Activated CD4-positive, CD25-positive, alpha-beta regulatory T cell (primary cell): ENCODE results near the gene BTBD9.

Experiments
- DNase-seq, 4 experiments: peaks; one replicate each; lab custom pipeline; 2025; lab: John Stamatoyannopoulos, UW

Gene BTBD9

GRCh38 chr6:38239719-38240451 is 399.8 kb downstream of the BTBD9 start:
- no peak for DNase-seq

GRCh38 chr6:38236631-38237030 is 403.1 kb downstream of the BTBD9 start:
- no peak for DNase-seq

- DNase-seq, result no peak
Observed at GRCh38 chr6:38234934-38235682, 404.6 kb downstream of the BTBD9 start.

GRCh38 chr6:38234141-38234540 is 405.6 kb downstream of the BTBD9 start:
- DNase-seq, result no peak

- no peak for DNase-seq
Observed at GRCh38 chr6:38233161-38233791, 406.5 kb downstream of the BTBD9 start.

GRCh38 chr6:38225766-38226165 is 414.0 kb downstream of the BTBD9 start:
- no peak for DNase-seq

- DNase-seq, result no peak
Observed at GRCh38 chr6:38221251-38221650, 418.5 kb downstream of the BTBD9 start.

GRCh38 chr6:38220069-38220723 is 419.5 kb downstream of the BTBD9 start:
- no peak for DNase-seq

- DNase-seq, result no peak
Observed at GRCh38 chr6:38218235-38218634, 421.5 kb downstream of the BTBD9 start.

- no peak for DNase-seq
Observed at GRCh38 chr6:38216451-38216850, 423.3 kb downstream of the BTBD9 start.

- DNase-seq, result no peak
Observed at GRCh38 chr6:38215651-38216311, 423.9 kb downstream of the BTBD9 start.

- no peak for DNase-seq
Observed at GRCh38 chr6:38215225-38215624, 424.5 kb downstream of the BTBD9 start.

- no peak for DNase-seq
Observed at GRCh38 chr6:38214159-38214558, 425.6 kb downstream of the BTBD9 start.

GRCh38 chr6:38213251-38213658 is 426.5 kb downstream of the BTBD9 start:
- no peak for DNase-seq

- DNase-seq, result no peak
Observed at GRCh38 chr6:38212579-38212978, 427.1 kb downstream of the BTBD9 start.

GRCh38 chr6:38212116-38212515 is 427.6 kb downstream of the BTBD9 start:
- no peak for DNase-seq

- DNase-seq, result no peak
Observed at GRCh38 chr6:38209371-38210260, 430.1 kb downstream of the BTBD9 start.

GRCh38 chr6:38208028-38208427 is 431.7 kb downstream of the BTBD9 start:
- DNase-seq, result no peak

GRCh38 chr6:38207375-38207774 is 432.4 kb downstream of the BTBD9 start:
- no peak for DNase-seq

- DNase-seq, result no peak
Observed at GRCh38 chr6:38198219-38198618, 441.5 kb downstream of the BTBD9 start.

GRCh38 chr6:38195113-38195635 is 444.6 kb downstream of the BTBD9 start:
- DNase-seq, result no peak
